HCT116 (cell line): ENCODE results near the gene CYP20A1. TPM values are rescaled to one million over a fixed set of nuclear protein-coding genes. Genes with fewer than 3 reads are reported as not detected.

Source experiments
- ATAC-seq: fragments of 200-7000 bp; cut with Tn5 transposase; 2 replicates; pipeline ENCODE4 v1.9.1; 2020; ENCODE audit warnings: mild to moderate bottlenecking, moderate library complexity
- BruUV-seq: library from RNA; stranded (reverse); fragments of 400-500 nt; replicated peaks from 2 replicates; lab custom pipeline; 2021; lab: Mats Ljungman, UMichigan
- CTCF ChIA-PET: fragments of 300-600 bp; sonication (Branson Sonifier 250); formaldehyde crosslinking; loops from one replicate; lab custom pipeline; 2021; ENCODE audit warnings: antibody characterized with exemption; lab: Charles Lee
- POLR2A ChIA-PET: fragments of 300-600, 350-600 bp; sonication (Branson Sonifier 250); formaldehyde crosslinking; loops from one replicate; lab custom pipeline; 2021; ENCODE audit warnings: antibody characterized with exemption; lab: Charles Lee
- RAD21 ChIA-PET, 2 experiments: fragments of 300-600 bp; sonication (Branson Sonifier 250); formaldehyde crosslinking; loops; one replicate each; lab custom pipeline; 2023; ENCODE audit warnings: low total read pairs in 2 of 2; ENCODE audit not compliant: uncharacterized antibody in 2 of 2, unreplicated experiment in 2 of 2, low non-redundant PET in 1 of 2; lab: Charles Lee
- DNase-seq: peaks from one replicate; pipeline ENCODE4 v3.0.0-alpha.2; 2010; ENCODE audit warnings: low read depth, low spot score
- H2AFZ ChIP-seq: fragments of 200-600 bp; shearing (Covaris generic), sonication (generic); 2 replicates; pipeline ENCODE4 v1.6.1; 2017; ENCODE audit warnings: low read depth, mixed run types, mixed read lengths, antibody characterized with exemption, low read length; ENCODE audit not compliant: poor library complexity, severe bottlenecking
- H3K27ac ChIP-seq: 2 replicates; pipeline ENCODE4 v1.5.1; 2012; ENCODE audit warnings: low read depth, low read length
- H3K27me3 ChIP-seq: fragments of 200-600 bp; sonication (generic); 2 replicates; pipeline ENCODE4 v1.6.1; 2016; ENCODE audit warnings: mixed run types, low read length, mixed read lengths; ENCODE audit not compliant: insufficient read depth
- H3K36me3 ChIP-seq, 2 experiments: fragments of 200-500 bp in 1 of 2; fragments of 200-600 bp in 1 of 2; sonication (Bioruptor generic) in 1 of 2; sonication (generic) in 1 of 2; 2 replicates each; pipeline versions ENCODE4 v1.5.1 to v1.6.1; 2014 to 2016; ENCODE audit warnings: low read length in 2 of 2, inconsistent platforms in 1 of 2, mixed read lengths in 1 of 2, mixed run types in 1 of 2; ENCODE audit not compliant: insufficient read depth in 2 of 2, control insufficient read depth in 1 of 2
- H3K4me1 ChIP-seq, 2 experiments: fragments of 200-600 bp in 1 of 2; sonication (generic) in 1 of 2; 2 replicates each; pipeline versions ENCODE4 v1.5.1 to v1.6.1; 2012 to 2017; ENCODE audit warnings: low read length in 2 of 2, inconsistent platforms in 1 of 2, mild to moderate bottlenecking in 1 of 2, mixed read lengths in 1 of 2, mixed run types in 1 of 2, moderate library complexity in 1 of 2; ENCODE audit not compliant: insufficient read depth in 2 of 2, control insufficient read depth in 1 of 2
- H3K4me2 ChIP-seq: fragments of 200-600 bp; sonication (generic); 2 replicates; pipeline ENCODE4 v1.6.1; 2017; ENCODE audit warnings: mixed run types, low read length, mixed read lengths
- H3K4me3 ChIP-seq, 2 experiments: fragments of 200-600 bp in 1 of 2; sonication (generic) in 1 of 2; replicated peaks in 1 of 2; 2 replicates each; pipeline ENCODE4 v1.5.1; 2011 to 2016; ENCODE audit warnings: low read length in 2 of 2, control low read depth in 1 of 2, low read depth in 1 of 2, mild to moderate bottlenecking in 1 of 2, mixed read lengths in 1 of 2, mixed run types in 1 of 2
- H3K79me2 ChIP-seq: fragments of 200-600 bp; sonication (generic); 2 replicates; pipeline ENCODE4 v1.6.1; 2017; ENCODE audit warnings: mild to moderate bottlenecking, mixed run types, low read length, moderate library complexity, mixed read lengths; ENCODE audit not compliant: insufficient read depth
- H3K9ac ChIP-seq: fragments of 200-600 bp; sonication (generic); 2 replicates; pipeline ENCODE4 v1.6.1; 2016; ENCODE audit warnings: low read length, mixed read lengths
- H3K9me2 ChIP-seq: fragments of 200-600 bp; sonication (generic), shearing (Covaris generic); 2 replicates; pipeline ENCODE4 v1.6.1; 2017; ENCODE audit warnings: mixed run types, mild to moderate bottlenecking, moderate library complexity; ENCODE audit not compliant: insufficient read depth
- H3K9me3 ChIP-seq, 2 experiments: fragments of 200-500 bp in 1 of 2; fragments of 200-600 bp in 1 of 2; sonication (Bioruptor generic) in 1 of 2; sonication (generic) in 1 of 2; 2 replicates each; pipeline ENCODE4 v1.6.1; 2014 to 2017; ENCODE audit warnings: low read length in 2 of 2, mixed read lengths in 2 of 2, inconsistent platforms in 1 of 2, low read depth in 1 of 2, mild to moderate bottlenecking in 1 of 2, mixed run types in 1 of 2, moderate library complexity in 1 of 2; ENCODE audit not compliant: control insufficient read depth in 1 of 2, insufficient read depth in 1 of 2
- H4K20me1 ChIP-seq: fragments of 200-600 bp; sonication (generic), shearing (Covaris generic); 2 replicates; pipeline ENCODE4 v1.6.1; 2017; ENCODE audit warnings: mixed run types, mild to moderate bottlenecking, moderate library complexity; ENCODE audit not compliant: insufficient read depth
- CBX3 ChIP-seq: IDR thresholded peaks from 2 replicates; pipeline ENCODE4 v1.6.1; 2012; ENCODE audit warnings: low read depth
- CEBPB ChIP-seq: IDR thresholded peaks from 2 replicates; pipeline ENCODE4 v1.6.1; 2012; ENCODE audit warnings: low read depth
- FOSL1 ChIP-seq: IDR thresholded peaks from 2 replicates; pipeline ENCODE4 v1.6.1; 2012; ENCODE audit warnings: low read depth
- JUND ChIP-seq: IDR thresholded peaks from 2 replicates; pipeline ENCODE4 v1.6.1; 2012
- POLR2A ChIP-seq: IDR thresholded peaks from 2 replicates; pipeline ENCODE4 v1.7.0; 2011; ENCODE audit warnings: borderline replicate concordance; ENCODE audit not compliant: insufficient read depth, insufficient read length; ENCODE audit errors: extremely low read depth
- SP1 ChIP-seq: IDR thresholded peaks from 2 replicates; pipeline ENCODE4 v1.6.1; 2012; ENCODE audit warnings: low read depth
- SRF ChIP-seq: IDR thresholded peaks from 2 replicates; pipeline ENCODE4 v1.6.1; 2012; ENCODE audit warnings: low read depth
- TCF7L2 ChIP-seq: IDR thresholded peaks from 2 replicates; pipeline ENCODE4 v1.7.0; 2011; ENCODE audit warnings: borderline replicate concordance, inconsistent platforms; ENCODE audit not compliant: insufficient read depth, insufficient read length; ENCODE audit errors: extremely low read depth
- ZBTB33 ChIP-seq: IDR thresholded peaks from 2 replicates; pipeline ENCODE4 v1.6.1; 2011; ENCODE audit warnings: mild to moderate bottlenecking, low read length, moderate library complexity; ENCODE audit not compliant: insufficient replicate concordance; ENCODE audit errors: extremely low read depth
- ZFX ChIP-seq: fragments of 450-650 bp; IDR thresholded peaks from 2 replicates; pipeline ENCODE4 v1.6.1; 2017
- ZNF274 ChIP-seq: fragments of 200-500 bp; sonication (Bioruptor generic); IDR thresholded peaks from 2 replicates; pipeline ENCODE4 v1.6.1; 2014; ENCODE audit warnings: mild to moderate bottlenecking, low read depth, low read length, inconsistent platforms
- intact Hi-C: fragments of 100-400 bp; cut with micrococcal nuclease; formaldehyde crosslinking; loops from 2 replicates; pipeline ENCODE4 v1.10.0; 2022
- total RNA-seq: library from RNA; stranded (reverse); gene quantifications from one replicate; pipeline ENCODE4 v1.2.1, GENCODE V29; 2021; ENCODE audit not compliant: unreplicated experiment

CYP20A1 gene
- total RNA-seq, 1 experiment from 2014 or later: 10.0 TPM

GRCh38 chr2:203310688-203311436 is 72.0 kb downstream of the CYP20A1 start:
- no peaks in the 10 kb centered on the region for H3K9me2 ChIP-seq
- H3K9me3 ChIP-seq: no peaks in the 10 kb centered on the region
- ChIA-PET POLR2A (no interaction called here), CTCF (no interaction called here), RAD21 (no interaction called here)
- BruUV-seq: no TSS peak
- no peak overlapping the region for H3K4me3 ChIP-seq
- H4K20me1 ChIP-seq: no peaks in the 10 kb centered on the region
- H3K36me3 ChIP-seq: no peaks in the 10 kb centered on the region
- H3K4me2 ChIP-seq: no peak overlapping the region
- no peaks in the 10 kb centered on the region for H3K4me1 ChIP-seq
- no peak overlapping the region for H2AFZ ChIP-seq
- intact Hi-C loops: no loop called here
- no peak overlapping the region for H3K27ac ChIP-seq
- H3K27me3 ChIP-seq: no peaks in the 10 kb centered on the region
- DNase-seq: no peak
- no peak for ATAC-seq
- TF ChIP-seq ZBTB33: no peak
- TF ChIP-seq ZFX: no peak
- no peak for TF ChIP-seq JUND
- TF ChIP-seq TCF7L2: no peak
- TF ChIP-seq POLR2A: no peak
- no peak for TF ChIP-seq ZNF274
- TF ChIP-seq SP1: no peak
- no peak for TF ChIP-seq SRF
- no peak for TF ChIP-seq CBX3
- TF ChIP-seq FOSL1: no peak
- no peak for TF ChIP-seq CEBPB
- H3K79me2 ChIP-seq: no peaks in the 10 kb centered on the region
- no peak overlapping the region for H3K9ac ChIP-seq
